Ishikawa (cell line): ENCODE results near the gene NYAP1.

ENCODE experiments used
- CEBPB ChIP-seq: IDR thresholded peaks from 2 replicates; pipeline ENCODE4 v1.6.1; 2012
- CREB1 ChIP-seq: IDR thresholded peaks from 2 replicates; pipeline ENCODE4 v1.6.1; 2012; ENCODE audit warnings: low read depth
- EGR1 ChIP-seq: IDR thresholded peaks from 2 replicates; pipeline ENCODE4 v1.6.1; 2012
- EP300 ChIP-seq: IDR thresholded peaks from 2 replicates; pipeline ENCODE4 v1.6.1; 2012; ENCODE audit warnings: borderline replicate concordance
- FOXM1 ChIP-seq: IDR thresholded peaks from 2 replicates; pipeline ENCODE4 v1.6.1; 2012; ENCODE audit warnings: low read depth, borderline replicate concordance
- NFIC ChIP-seq: IDR thresholded peaks from 2 replicates; pipeline ENCODE4 v1.6.1; 2012
- RAD21 ChIP-seq: IDR thresholded peaks from 2 replicates; pipeline ENCODE4 v1.6.1; 2012; ENCODE audit warnings: low read depth
- TAF1 ChIP-seq: IDR thresholded peaks from 2 replicates; pipeline ENCODE4 v1.6.1; 2012; ENCODE audit warnings: low read depth, mild to moderate bottlenecking
- TCF12 ChIP-seq: IDR thresholded peaks from 2 replicates; pipeline ENCODE4 v1.6.1; 2012; ENCODE audit warnings: low read depth
- TEAD4 ChIP-seq: IDR thresholded peaks from 2 replicates; pipeline ENCODE4 v1.6.1; 2012
- YY1 ChIP-seq: IDR thresholded peaks from 2 replicates; pipeline ENCODE4 v1.6.1; 2012; ENCODE audit warnings: low read depth
- ZBTB7A ChIP-seq: IDR thresholded peaks from 2 replicates; pipeline ENCODE4 v1.6.1; 2012; ENCODE audit warnings: low read depth
- TF ChIP-seq, protein P1 (sequence below): IDR thresholded peaks from 2 replicates; pipeline ENCODE4 v1.6.1; 2012
- TF ChIP-seq, protein P2 (sequence below): IDR thresholded peaks from 2 replicates; pipeline ENCODE4 v1.6.1; 2012
- TF ChIP-seq, protein P3 (sequence below): IDR thresholded peaks from 2 replicates; pipeline ENCODE4 v1.6.1; 2012; ENCODE audit warnings: low read depth, mild to moderate bottlenecking

NYAP1 gene

DNA sequence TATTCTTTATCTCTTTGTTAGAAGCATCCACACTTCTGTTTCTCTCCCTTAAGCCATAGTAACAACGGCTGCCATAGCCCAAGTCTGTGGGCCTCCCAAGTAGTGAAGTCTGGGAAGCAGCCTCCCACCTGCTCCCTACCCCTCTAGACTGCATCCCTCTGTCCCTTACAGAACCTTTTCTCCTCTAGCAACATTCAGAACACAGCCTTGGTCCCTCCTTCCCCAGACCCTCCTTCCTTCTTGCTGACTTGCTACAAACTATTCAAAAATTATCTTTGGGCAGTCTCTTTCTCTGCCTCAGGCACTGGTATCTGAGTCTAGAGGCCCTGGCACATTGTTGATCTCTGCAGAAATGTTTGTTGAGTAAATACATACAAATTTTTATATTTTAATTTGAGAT lies 2.3 kb upstream of the NYAP1 start:
- TF ChIP-seq CREB1 (no peak), EP300 (no peak), TEAD4 (no peak), TCF12 (no peak), EGR1 (no peak), TAF1 (no peak)

DNA sequence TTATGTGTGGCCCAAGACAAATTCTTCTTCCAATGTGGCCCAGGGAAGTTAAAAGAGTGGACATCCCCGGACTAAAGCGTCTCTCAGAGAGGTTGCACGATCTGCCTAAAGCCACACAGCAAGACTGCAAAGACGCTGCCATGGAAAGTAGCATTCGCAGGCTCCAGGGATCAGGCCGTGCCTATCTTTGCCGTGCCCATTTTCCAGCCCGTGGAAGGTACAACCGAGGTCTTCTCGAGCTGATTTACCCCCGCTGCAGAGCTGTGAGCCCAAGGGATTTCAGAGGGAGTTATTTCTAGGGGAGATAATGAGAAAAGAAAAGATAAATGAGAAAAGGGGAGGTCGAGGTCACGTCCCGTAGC lies 1.0 kb upstream of the NYAP1 start:
- no peak for TF ChIP-seq TCF12
- no peak for TF ChIP-seq EP300
- TF ChIP-seq CEBPB: no peak
- TF ChIP-seq RAD21: no peak

DNA sequence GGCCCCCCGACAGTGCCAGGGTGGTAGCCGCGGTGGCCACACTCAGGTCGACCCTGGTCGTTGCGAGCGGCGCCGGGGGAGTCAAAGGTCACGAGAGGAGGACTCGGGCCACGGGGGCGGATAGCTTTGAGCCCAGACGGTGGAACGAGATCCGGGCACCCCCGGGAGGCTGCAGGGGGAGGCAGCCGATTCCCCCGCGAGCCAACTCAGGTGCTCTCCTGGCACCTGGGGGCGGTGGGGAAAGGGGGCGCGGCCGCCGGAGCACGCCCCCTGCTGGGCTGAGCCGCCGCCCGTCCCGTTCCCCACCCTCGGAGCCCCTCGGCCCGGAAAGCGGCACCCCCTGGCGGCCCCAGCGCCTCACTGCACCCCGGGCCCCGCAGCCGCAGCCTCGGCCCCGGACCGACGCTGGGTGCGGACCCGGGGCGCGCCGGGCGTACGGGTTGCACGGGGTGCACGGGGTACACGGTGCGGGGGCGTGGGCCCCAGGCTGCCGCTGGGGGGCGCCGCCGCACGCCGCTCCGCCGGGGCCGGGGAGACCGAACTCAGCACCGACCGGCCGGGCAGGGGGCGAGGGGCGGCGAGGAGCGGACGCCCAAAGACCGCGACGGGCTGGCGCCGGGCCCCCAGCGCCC lies 521 bp upstream of the NYAP1 start:
- TF ChIP-seq, protein P1, sequence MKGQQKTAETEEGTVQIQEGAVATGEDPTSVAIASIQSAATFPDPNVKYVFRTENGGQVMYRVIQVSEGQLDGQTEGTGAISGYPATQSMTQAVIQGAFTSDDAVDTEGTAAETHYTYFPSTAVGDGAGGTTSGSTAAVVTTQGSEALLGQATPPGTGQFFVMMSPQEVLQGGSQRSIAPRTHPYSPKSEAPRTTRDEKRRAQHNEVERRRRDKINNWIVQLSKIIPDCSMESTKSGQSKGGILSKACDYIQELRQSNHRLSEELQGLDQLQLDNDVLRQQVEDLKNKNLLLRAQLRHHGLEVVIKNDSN: no peak
- TF ChIP-seq FOXM1 (no peak), TCF12 (no peak), YY1 (no peak), ZBTB7A (peak; percentile 97), EP300 (no peak), TAF1 (0 out of 2 replicates have a peak, but pooled peaks have one; percentile 4), NFIC (no peak), EGR1 (peak; percentile 61), CREB1 (no peak), RAD21 (peak; percentile 39; the same call in 1 of the 2 replicates), TEAD4 (no peak), CEBPB (no peak)
- TF ChIP-seq, protein P2, sequence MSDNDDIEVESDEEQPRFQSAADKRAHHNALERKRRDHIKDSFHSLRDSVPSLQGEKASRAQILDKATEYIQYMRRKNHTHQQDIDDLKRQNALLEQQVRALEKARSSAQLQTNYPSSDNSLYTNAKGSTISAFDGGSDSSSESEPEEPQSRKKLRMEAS: peak; percentile 25; the same call in 1 of the 2 replicates
- TF ChIP-seq, protein P3, sequence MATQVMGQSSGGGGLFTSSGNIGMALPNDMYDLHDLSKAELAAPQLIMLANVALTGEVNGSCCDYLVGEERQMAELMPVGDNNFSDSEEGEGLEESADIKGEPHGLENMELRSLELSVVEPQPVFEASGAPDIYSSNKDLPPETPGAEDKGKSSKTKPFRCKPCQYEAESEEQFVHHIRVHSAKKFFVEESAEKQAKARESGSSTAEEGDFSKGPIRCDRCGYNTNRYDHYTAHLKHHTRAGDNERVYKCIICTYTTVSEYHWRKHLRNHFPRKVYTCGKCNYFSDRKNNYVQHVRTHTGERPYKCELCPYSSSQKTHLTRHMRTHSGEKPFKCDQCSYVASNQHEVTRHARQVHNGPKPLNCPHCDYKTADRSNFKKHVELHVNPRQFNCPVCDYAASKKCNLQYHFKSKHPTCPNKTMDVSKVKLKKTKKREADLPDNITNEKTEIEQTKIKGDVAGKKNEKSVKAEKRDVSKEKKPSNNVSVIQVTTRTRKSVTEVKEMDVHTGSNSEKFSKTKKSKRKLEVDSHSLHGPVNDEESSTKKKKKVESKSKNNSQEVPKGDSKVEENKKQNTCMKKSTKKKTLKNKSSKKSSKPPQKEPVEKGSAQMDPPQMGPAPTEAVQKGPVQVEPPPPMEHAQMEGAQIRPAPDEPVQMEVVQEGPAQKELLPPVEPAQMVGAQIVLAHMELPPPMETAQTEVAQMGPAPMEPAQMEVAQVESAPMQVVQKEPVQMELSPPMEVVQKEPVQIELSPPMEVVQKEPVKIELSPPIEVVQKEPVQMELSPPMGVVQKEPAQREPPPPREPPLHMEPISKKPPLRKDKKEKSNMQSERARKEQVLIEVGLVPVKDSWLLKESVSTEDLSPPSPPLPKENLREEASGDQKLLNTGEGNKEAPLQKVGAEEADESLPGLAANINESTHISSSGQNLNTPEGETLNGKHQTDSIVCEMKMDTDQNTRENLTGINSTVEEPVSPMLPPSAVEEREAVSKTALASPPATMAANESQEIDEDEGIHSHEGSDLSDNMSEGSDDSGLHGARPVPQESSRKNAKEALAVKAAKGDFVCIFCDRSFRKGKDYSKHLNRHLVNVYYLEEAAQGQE: no peak

DNA sequence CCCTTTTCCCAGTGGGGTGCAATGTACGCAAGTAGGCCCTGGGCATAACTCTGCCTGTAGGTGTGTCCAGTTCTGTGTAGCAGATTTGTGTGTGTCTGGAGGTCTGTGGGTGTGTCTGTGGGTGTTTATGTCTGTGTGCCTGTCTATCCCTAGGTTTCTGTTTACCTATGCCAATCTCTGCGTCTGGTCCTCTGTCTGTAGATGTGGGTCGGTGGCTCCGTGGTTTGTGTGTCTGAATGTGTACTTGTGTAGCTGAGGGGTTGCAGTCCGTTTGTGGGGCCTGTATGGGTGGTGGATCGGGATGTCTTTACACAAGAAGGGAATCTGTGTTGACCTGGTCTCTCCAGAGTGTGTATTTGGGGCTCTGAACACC lies 932 bp downstream of the NYAP1 start:
- no peak for TF ChIP-seq TEAD4
- no peak for TF ChIP-seq EP300
- TF ChIP-seq NFIC: no peak
- TF ChIP-seq YY1: no peak
- TF ChIP-seq CEBPB: no peak
- no peak for TF ChIP-seq TCF12

DNA sequence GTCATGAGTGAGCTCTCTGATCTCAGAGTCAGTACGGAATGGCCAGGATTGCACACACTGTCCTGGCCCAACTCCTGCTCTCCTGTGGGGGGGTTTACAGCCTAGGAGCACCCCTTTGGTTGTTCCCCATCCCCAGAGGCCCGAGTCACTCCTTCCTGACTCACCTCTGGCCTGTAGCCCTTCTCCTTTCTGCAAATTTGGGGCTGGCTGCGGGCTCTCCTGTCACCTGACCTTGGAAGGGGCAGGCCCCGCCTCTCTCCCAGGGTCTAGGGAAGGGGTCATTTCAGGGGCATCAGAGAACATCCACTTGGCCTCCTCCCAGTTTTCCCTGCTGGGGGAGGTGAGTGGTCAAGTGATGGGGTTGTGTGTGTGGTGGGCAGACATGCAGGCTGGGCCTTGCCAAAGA lies 1.7 kb downstream of the NYAP1 start:
- TF ChIP-seq EP300: no peak
- TF ChIP-seq NFIC: no peak
- TF ChIP-seq CREB1: no peak
- TF ChIP-seq TAF1: no peak
- TF ChIP-seq TCF12: no peak
- TF ChIP-seq TEAD4: no peak
- TF ChIP-seq, protein P2: no peak
- TF ChIP-seq YY1: no peak
- TF ChIP-seq ZBTB7A: no peak

DNA sequence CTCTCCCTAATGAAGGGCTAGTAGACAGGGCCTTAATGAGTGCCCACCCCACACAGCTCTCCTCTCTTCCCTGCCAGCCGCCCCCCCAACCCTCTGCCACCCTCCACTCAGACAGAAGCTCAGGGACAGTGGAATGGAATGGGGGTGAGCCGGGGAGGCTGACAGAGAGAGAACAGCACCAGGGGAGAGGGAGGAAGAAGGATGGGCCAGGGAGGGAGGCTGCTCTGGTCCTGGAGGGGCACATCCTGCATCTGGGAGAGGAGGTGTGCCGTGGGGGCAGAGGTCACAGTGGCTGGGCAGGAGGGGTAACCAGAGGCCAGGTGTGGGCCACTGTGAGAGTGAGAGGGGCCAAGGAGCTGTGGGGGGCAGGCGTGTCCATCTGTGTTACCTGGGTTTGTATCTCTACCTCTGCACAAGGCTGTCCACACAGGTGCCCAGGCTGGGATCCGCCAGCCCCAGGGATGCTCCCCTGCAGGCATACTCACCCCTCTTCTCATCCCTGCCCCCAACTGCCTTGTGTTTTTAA lies 2.4 kb downstream of the NYAP1 start:
- TF ChIP-seq, protein P3: no peak
- TF ChIP-seq ZBTB7A (no peak), TAF1 (no peak), TCF12 (no peak), TEAD4 (no peak), FOXM1 (no peak), CEBPB (no peak), CREB1 (no peak), YY1 (no peak), EGR1 (no peak), RAD21 (no peak), NFIC (no peak), EP300 (no peak)
- TF ChIP-seq, protein P1: no peak
- TF ChIP-seq, protein P2: no peak
